Natural killer cell (primary cell): ENCODE measurements around the gene FMNL3. TPM values are rescaled to one million over a fixed set of nuclear protein-coding genes. Genes with fewer than 3 reads are reported as not detected.

Experiments used
- ATAC-seq, 3 donors: fragments of 150-1000 bp in 2 of 3; fragments of 200-7000 bp in 1 of 3; cut with Tn5 transposase; 1 replicate in 1 of 3; 2 replicates in 2 of 3; pipeline ENCODE4 v1.10.0; 2021; ENCODE audit warnings: mild to moderate bottlenecking in 2 of 3, moderate library complexity in 2 of 3
- DNase-seq, 2 donors: peaks; one replicate each; pipeline versions ENCODE4 v3.0.0 to v3.0.0-alpha.2; 2013 to 2021; ENCODE audit warnings: mixed read lengths in 1 of 2
- H3K27ac ChIP-seq: one replicate; pipeline ENCODE4 v1.5.1; 2013; ENCODE audit warnings: mild to moderate bottlenecking, low read length
- H3K27me3 ChIP-seq: one replicate; pipeline ENCODE4 v1.6.1; 2013; ENCODE audit warnings: low read length; ENCODE audit not compliant: control insufficient read depth, insufficient read depth
- H3K36me3 ChIP-seq: one replicate; pipeline ENCODE4 v1.6.1; 2013; ENCODE audit warnings: low read length; ENCODE audit not compliant: control insufficient read depth, insufficient read depth
- H3K4me1 ChIP-seq: one replicate; pipeline ENCODE4 v1.6.1; 2013; ENCODE audit warnings: low read length; ENCODE audit not compliant: control insufficient read depth, insufficient read depth
- H3K4me3 ChIP-seq: one replicate; pipeline ENCODE4 v1.5.1; 2013; ENCODE audit warnings: low read length
- H3K9me3 ChIP-seq: one replicate; pipeline ENCODE4 v1.6.1; 2013; ENCODE audit warnings: low read length; ENCODE audit not compliant: control insufficient read depth, insufficient read depth
- H3K27ac Mint-ChIP-seq, 2 donors: one replicate each; pipeline ENCODE4 v1.8.0; 2022; ENCODE audit warnings: mild to moderate bottlenecking in 2 of 2, mixed read lengths in 2 of 2, moderate library complexity in 1 of 2
- H3K27me3 Mint-ChIP-seq, 2 donors: one replicate each; pipeline ENCODE4 v1.8.0; 2022; ENCODE audit warnings: low read depth in 2 of 2, mixed read lengths in 2 of 2
- H3K36me3 Mint-ChIP-seq: one replicate; pipeline ENCODE4 v1.8.0; 2022; ENCODE audit warnings: mixed read lengths
- H3K4me1 Mint-ChIP-seq, 2 donors: one replicate each; pipeline ENCODE4 v1.8.0; 2022; ENCODE audit warnings: mixed read lengths in 2 of 2
- H3K4me3 Mint-ChIP-seq: one replicate; pipeline ENCODE4 v1.8.0; 2022; ENCODE audit warnings: mild to moderate bottlenecking, moderate library complexity, mixed read lengths
- H3K9me3 Mint-ChIP-seq, 2 donors: one replicate each; pipeline ENCODE4 v1.8.0; 2022; ENCODE audit warnings: mixed read lengths in 2 of 2
- CTCF ChIP-seq: fragments of 200-600 bp; IDR thresholded peaks from one replicate; pipeline ENCODE4 v1.8.0; 2022; ENCODE audit warnings: antibody characterized with exemption
- WGBS: methylation state at CpG from one replicate; pipeline ENCODE4 v1.1.7; 2013; ENCODE audit warnings: missing lambda C conversion rate; ENCODE audit not compliant: insufficient coverage; 5-methylcytosine and 5-hydroxymethylcytosine counted together
- intact Hi-C: fragments of 100-400 bp; cut with micrococcal nuclease; formaldehyde crosslinking; loops from one replicate; pipeline ENCODE4 v1.14.2; 2022
- total RNA-seq, 4 donors: library from RNA; stranded (reverse); fragments of 120-200 nt in 1 of 4; gene quantifications; one replicate each; pipeline versions ENCODE4 v1.2.3 to v1.2.4, GENCODE V29; 2013 to 2022

The FMNL3 gene
- total RNA-seq, 3 donors from 2014 or later (not counting 1 experiment from before 2014, with no cell fraction given), result 54.2 to 82.6 (median 58.7) TPM

- Mint-ChIP-seq H3K36me3 (peaks cover 5% of the 10 kb centered on the region), H3K27ac (no peak overlapping the region), H3K9me3 (no peaks in the 10 kb centered on the region), H3K4me1 (no peaks in the 10 kb centered on the region), H3K27me3 (peaks cover 0 to 8% of the 10 kb centered on the region in 2 donors), H3K4me3 (no peak overlapping the region)
- no peak overlapping the region for H3K27ac ChIP-seq
- no peaks in the 10 kb centered on the region for H3K27me3 ChIP-seq
- TF ChIP-seq CTCF, result no peak
- no peaks in the 10 kb centered on the region for H3K36me3 ChIP-seq
- 83% methylated on average over 7 of the region's 10 CpGs for WGBS
- no peak overlapping the region for H3K4me3 ChIP-seq
- intact Hi-C loops, result no loop called here
- H3K9me3 ChIP-seq, result no peaks in the 10 kb centered on the region
- DNase-seq (no peak), ATAC-seq (no peak)
- no peaks in the 10 kb centered on the region for H3K4me1 ChIP-seq
Observed at GRCh38 chr12:49733219-49734017, 26.2 kb upstream of the FMNL3 start.

- TF ChIP-seq CTCF, result no peak
- no peaks in the 10 kb centered on the region for H3K36me3 ChIP-seq
- DNase-seq (no peak), ATAC-seq (no peak)
- Mint-ChIP-seq H3K27ac (no peak overlapping the region), H3K9me3 (no peaks in the 10 kb centered on the region), H3K4me3 (no peak overlapping the region), H3K27me3 (peaks cover 13 to 14% of the 10 kb centered on the region in 2 donors), H3K36me3 (peaks cover 5% of the 10 kb centered on the region), H3K4me1 (no peaks in the 10 kb centered on the region)
- H3K9me3 ChIP-seq, result no peaks in the 10 kb centered on the region
- intact Hi-C loops, result no loop called here
- H3K4me1 ChIP-seq, result no peaks in the 10 kb centered on the region
- no peak overlapping the region for H3K27ac ChIP-seq
- no peak overlapping the region for H3K4me3 ChIP-seq
- WGBS, result 98% methylated on average over 3 of the region's 3 CpGs
- no peaks in the 10 kb centered on the region for H3K27me3 ChIP-seq
Observed at GRCh38 chr12:49730568-49731101, 23.4 kb upstream of the FMNL3 start.

GRCh38 chr12:49730050-49730449 is 22.8 kb upstream of the FMNL3 start:
- Histone ChIP-seq H3K27ac (no peak overlapping the region), H3K4me3 (no peak overlapping the region), H3K4me1 (no peaks in the 10 kb centered on the region), H3K27me3 (no peaks in the 10 kb centered on the region), H3K36me3 (no peaks in the 10 kb centered on the region), H3K9me3 (no peaks in the 10 kb centered on the region)
- WGBS, result no CpG with 5 or more reads among the region's 1 CpG
- no peak for TF ChIP-seq CTCF
- Mint-ChIP-seq H3K9me3 (no peaks in the 10 kb centered on the region), H3K36me3 (peaks cover 4% of the 10 kb centered on the region), H3K4me1 (no peaks in the 10 kb centered on the region), H3K27me3 (peaks cover 13 to 14% of the 10 kb centered on the region in 2 donors), H3K27ac (no peak overlapping the region), H3K4me3 (no peak overlapping the region)
- intact Hi-C loops, result no loop called here
- ATAC-seq (no peak), DNase-seq (no peak)
